ENCODE results near the gene CPPED1. TPM values are rescaled to one million over a fixed set of nuclear protein-coding genes. Genes with fewer than 3 reads are reported as not detected.

The CPPED1 gene
- total RNA-seq, 1 donor from 2014 or later = 13.2 TPM

DNA sequence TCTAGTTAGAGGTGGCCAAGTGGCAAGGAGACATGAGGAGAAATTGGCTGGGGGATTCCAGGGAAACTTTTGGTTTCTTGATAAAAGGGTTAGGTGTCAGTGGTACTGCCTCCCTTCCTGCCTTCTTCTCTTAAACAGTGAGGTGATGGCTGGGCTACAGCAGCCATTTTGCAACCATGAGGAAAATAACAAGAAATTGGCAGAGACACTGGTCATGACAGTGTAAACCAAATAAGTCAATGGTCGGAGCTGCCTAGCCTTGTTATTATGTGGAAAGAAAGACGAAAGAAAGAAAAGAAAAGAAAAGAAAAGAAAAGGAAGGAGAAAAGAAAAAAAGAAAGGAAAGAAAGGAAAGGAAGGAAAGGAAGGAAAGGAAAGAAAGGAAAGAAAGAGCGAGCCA is 63.9 kb downstream of the CPPED1 start:
- Mint-ChIP-seq H3K36me3 (ENCODE audit: insufficient read depth) (peaks cover 4% of the 10 kb centered on the region), H3K4me1 (ENCODE audit: low read depth) (no peaks in the 10 kb centered on the region), H3K27ac (no peak overlapping the region), H3K27me3 (no peaks in the 10 kb centered on the region), H3K4me3 (ENCODE audit: low read depth) (no peak overlapping the region), H3K9me3 (ENCODE audit: low read depth) (peaks cover 4% of the 10 kb centered on the region)
- no peak for TF ChIP-seq CTCF (IDR thresholded peaks at IDR 0.05; ENCODE audit: unreplicated experiment)
- DNase-seq (ENCODE audit: low spot score, unreplicated experiment) = no peak

GRCh38 chr16:12737563-12737962 is 66.1 kb downstream of the CPPED1 start:
- peaks cover 13% of the 10 kb centered on the region for H3K36me3 Mint-ChIP-seq (ENCODE audit: insufficient read depth)

GRCh38 chr16:12735805-12736204 is 67.9 kb downstream of the CPPED1 start:
- DNase-seq (ENCODE audit: low spot score, unreplicated experiment) = no peak
- TF ChIP-seq CTCF (IDR thresholded peaks at IDR 0.05; ENCODE audit: unreplicated experiment) = no peak
- Mint-ChIP-seq H3K9me3 (ENCODE audit: low read depth) (peaks cover 14% of the 10 kb centered on the region), H3K4me3 (ENCODE audit: low read depth) (no peak overlapping the region), H3K4me1 (ENCODE audit: low read depth) (no peaks in the 10 kb centered on the region), H3K27me3 (no peaks in the 10 kb centered on the region), H3K36me3 (ENCODE audit: insufficient read depth) (peaks cover 20% of the 10 kb centered on the region), H3K27ac (no peak overlapping the region)

More at GRCh38 chr16:12737563-12737962, 66.1 kb downstream of the CPPED1 start:
- peaks cover 9% of the 10 kb centered on the region for H3K9me3 Mint-ChIP-seq (ENCODE audit: low read depth)
- no peak for TF ChIP-seq CTCF (IDR thresholded peaks at IDR 0.05; ENCODE audit: unreplicated experiment)
- H3K27ac Mint-ChIP-seq = no peak overlapping the region
- no peaks in the 10 kb centered on the region for H3K4me1 Mint-ChIP-seq (ENCODE audit: low read depth)
- no peaks in the 10 kb centered on the region for H3K27me3 Mint-ChIP-seq
- H3K4me3 Mint-ChIP-seq (ENCODE audit: low read depth) = no peak overlapping the region
- DNase-seq (ENCODE audit: low spot score, unreplicated experiment) = no peak

- Mint-ChIP-seq H3K27me3 (no peaks in the 10 kb centered on the region), H3K4me1 (ENCODE audit: low read depth) (no peaks in the 10 kb centered on the region), H3K36me3 (ENCODE audit: insufficient read depth) (peaks cover 20% of the 10 kb centered on the region), H3K27ac (no peak overlapping the region), H3K9me3 (ENCODE audit: low read depth) (peaks cover 14% of the 10 kb centered on the region), H3K4me3 (ENCODE audit: low read depth) (no peak overlapping the region)
- TF ChIP-seq CTCF (IDR thresholded peaks at IDR 0.05; ENCODE audit: unreplicated experiment) = no peak
- DNase-seq (ENCODE audit: low spot score, unreplicated experiment) = no peak
Measured at GRCh38 chr16:12732600-12732999, 71.1 kb downstream of the CPPED1 start.

DNA sequence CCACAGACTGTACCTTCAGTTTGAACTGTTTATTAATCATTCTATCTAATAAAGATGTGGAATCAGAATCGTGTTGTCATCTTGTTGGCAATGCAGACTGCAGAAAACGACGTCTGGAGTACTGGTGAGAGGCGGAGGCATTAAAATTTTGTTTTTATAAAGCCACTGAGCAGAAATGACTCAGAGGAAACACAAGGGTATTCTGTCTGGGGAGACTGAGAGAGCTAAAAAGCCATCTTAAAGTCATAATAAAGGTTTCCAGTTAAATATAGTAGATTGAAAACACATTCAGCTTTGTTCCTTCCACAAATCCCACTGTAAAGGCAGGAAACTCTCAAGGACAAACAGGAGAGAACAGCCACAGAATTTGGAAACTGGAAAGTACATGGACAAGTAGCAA is 74.2 kb downstream of the CPPED1 start:
- Mint-ChIP-seq H3K4me1 (ENCODE audit: low read depth) (no peaks in the 10 kb centered on the region), H3K36me3 (ENCODE audit: insufficient read depth) (peaks cover 17% of the 10 kb centered on the region)

More for the DNA sequence above, 74.2 kb downstream of the CPPED1 start:
- Mint-ChIP-seq H3K4me3 (ENCODE audit: low read depth) (no peak overlapping the region), H3K27ac (no peak overlapping the region), H3K27me3 (no peaks in the 10 kb centered on the region), H3K9me3 (ENCODE audit: low read depth) (peaks cover 16% of the 10 kb centered on the region)
- DNase-seq (ENCODE audit: low spot score, unreplicated experiment) = no peak
- no peak for TF ChIP-seq CTCF (IDR thresholded peaks at IDR 0.05; ENCODE audit: unreplicated experiment)

All from progenitor cell of endocrine pancreas (in vitro differentiated cells).